Bronchial epithelial cell (primary cell): Measurements from ENCODE around the gene FAM107B. TPM values are rescaled to one million over a fixed set of nuclear protein-coding genes. Genes with fewer than 3 reads are reported as not detected.

Experiments
- DNase-seq: peaks from one replicate; pipeline ENCODE4 v3.0.0-alpha.2; 2010; ENCODE audit warnings: low read depth
- FAIRE-seq: peaks from 2 replicates; lab custom pipeline; 2011; peaks lifted over from hg19 to GRCh38; lab: Jason Lieb, UNC
- H3K27me3 ChIP-seq: 2 replicates; pipeline ENCODE4 v1.5.1; 2011; ENCODE audit warnings: low read length; ENCODE audit not compliant: control insufficient read depth, insufficient read depth
- H3K36me3 ChIP-seq: 2 replicates; pipeline ENCODE4 v1.5.1; 2011; ENCODE audit warnings: low read length; ENCODE audit not compliant: control insufficient read depth, insufficient read depth
- H3K4me3 ChIP-seq: 2 replicates; pipeline ENCODE4 v1.5.1; 2011; ENCODE audit warnings: mild to moderate bottlenecking, low read depth, low read length, control low read depth
- CTCF ChIP-seq: IDR thresholded peaks from 2 replicates; pipeline ENCODE4 v1.5.1; 2011; ENCODE audit warnings: mild to moderate bottlenecking, moderate library complexity, low read length, control low read depth, inconsistent platforms; ENCODE audit not compliant: insufficient read depth, severe bottlenecking
- total RNA-seq: library from RNA; depleted of rRNA; stranded (reverse); fragments of >200 nt; gene quantifications from 2 replicates; pipeline ENCODE4 v1.2.1, GENCODE V29; 2014

The FAM107B gene
- total RNA-seq, 1 donor from 2014 or later = 18.7 TPM

- peak; percentile 69 for DNase-seq
- no peaks in the 10 kb centered on the region for H3K27me3 ChIP-seq
- FAIRE-seq = no peak
- H3K4me3 ChIP-seq = no peak overlapping the region
- H3K36me3 ChIP-seq = no peaks in the 10 kb centered on the region
- TF ChIP-seq CTCF = no peak
Measured at GRCh38 chr10:14578060-14578952, 196.4 kb downstream of the FAM107B start.

GRCh38 chr10:14574885-14575284, 199.8 kb downstream of the FAM107B start:
- Histone ChIP-seq H3K27me3 (no peaks in the 10 kb centered on the region), H3K4me3 (no peak overlapping the region), H3K36me3 (no peaks in the 10 kb centered on the region)
- DNase-seq (no peak), FAIRE-seq (no peak)
- TF ChIP-seq CTCF = no peak

GRCh38 chr10:14574291-14574690, 200.4 kb downstream of the FAM107B start:
- no peak for FAIRE-seq
- no peaks in the 10 kb centered on the region for H3K27me3 ChIP-seq
- TF ChIP-seq CTCF = no peak

GRCh38 chr10:14573666-14574261, 200.9 kb downstream of the FAM107B start:
- no peaks in the 10 kb centered on the region for H3K36me3 ChIP-seq
- H3K27me3 ChIP-seq = no peaks in the 10 kb centered on the region
- peak; percentile 94 for DNase-seq
- TF ChIP-seq CTCF = no peak
- no peak overlapping the region for H3K4me3 ChIP-seq
- FAIRE-seq = no peak

More at GRCh38 chr10:14574291-14574690, 200.4 kb downstream of the FAM107B start:
- no peak overlapping the region for H3K4me3 ChIP-seq
- no peak for DNase-seq
- no peaks in the 10 kb centered on the region for H3K36me3 ChIP-seq

GRCh38 chr10:14572811-14573210, 201.9 kb downstream of the FAM107B start:
- no peak for TF ChIP-seq CTCF

More at GRCh38 chr10:14572811-14573210, 201.9 kb downstream of the FAM107B start:
- DNase-seq = no peak
- FAIRE-seq = no peak
- Histone ChIP-seq H3K4me3 (no peak overlapping the region), H3K36me3 (peaks cover 2% of the 10 kb centered on the region), H3K27me3 (no peaks in the 10 kb centered on the region)
